HepG2 (cell line): ENCODE results near the gene BPI. TPM values are rescaled to one million over a fixed set of nuclear protein-coding genes. Genes with fewer than 3 reads are reported as not detected.

ENCODE experiments used
- ATF2 ChIP-seq: sonication (generic); formaldehyde crosslinking; IDR thresholded peaks from 2 replicates; pipeline ENCODE4 v1.4.0; 2020; ENCODE audit warnings: missing genetic modification reagents
- ELF1 ChIP-seq: sonication (generic); formaldehyde crosslinking; IDR thresholded peaks from 2 replicates; pipeline ENCODE4 v1.4.0; 2020; ENCODE audit warnings: missing genetic modification reagents
- FOXC1 ChIP-seq: sonication (generic); formaldehyde crosslinking; IDR thresholded peaks from 2 replicates; pipeline ENCODE4 v1.8.0; 2022; ENCODE audit warnings: mild to moderate bottlenecking, missing genetic modification reagents, borderline replicate concordance
- FOXK1 ChIP-seq: sonication (generic); formaldehyde crosslinking; IDR thresholded peaks from 2 replicates; pipeline ENCODE4 v1.4.0; 2020; ENCODE audit warnings: low read depth, missing genetic modification reagents, borderline replicate concordance
- HBP1 ChIP-seq: IDR thresholded peaks from 2 replicates; pipeline ENCODE4 v1.6.1; 2016; ENCODE audit warnings: low read depth, control low read depth
- IKZF4 ChIP-seq: sonication (generic); formaldehyde crosslinking; IDR thresholded peaks from 2 replicates; pipeline ENCODE4 v1.5.1; 2020; ENCODE audit warnings: borderline replicate concordance, mild to moderate bottlenecking, low read depth, missing genetic modification reagents; ENCODE audit errors: not compliant biosample characterization
- ISL2 ChIP-seq: sonication (generic); formaldehyde crosslinking; IDR thresholded peaks from 2 replicates; pipeline ENCODE4 v1.5.0; 2020; ENCODE audit warnings: missing genetic modification reagents
- MED8 ChIP-seq: sonication (generic); formaldehyde crosslinking; IDR thresholded peaks from 2 replicates; pipeline ENCODE4 v1.8.1; 2023; ENCODE audit warnings: mild to moderate bottlenecking, missing genetic modification reagents; ENCODE audit not compliant: insufficient replicate concordance
- MNT ChIP-seq: fragments of 450-650 bp; IDR thresholded peaks from 2 replicates; pipeline ENCODE4 v1.6.1; 2016
- NFAT5 ChIP-seq: sonication (generic); formaldehyde crosslinking; IDR thresholded peaks from 2 replicates; pipeline ENCODE4 v1.4.0; 2020; ENCODE audit warnings: missing genetic modification reagents
- NFYB ChIP-seq: sonication (generic); formaldehyde crosslinking; IDR thresholded peaks from 2 replicates; pipeline ENCODE4 v1.4.0; 2020; ENCODE audit warnings: missing genetic modification reagents
- RFXAP ChIP-seq: sonication (generic); formaldehyde crosslinking; IDR thresholded peaks from 2 replicates; pipeline ENCODE4 v1.4.0; 2020; ENCODE audit warnings: missing genetic modification reagents, borderline replicate concordance
- ZBED4 ChIP-seq: sonication (generic); formaldehyde crosslinking; IDR thresholded peaks from 2 replicates; pipeline ENCODE4 v1.4.0; 2020; ENCODE audit warnings: missing genetic modification reagents, borderline replicate concordance
- ZNF33B ChIP-seq: sonication (generic); formaldehyde crosslinking; IDR thresholded peaks from 2 replicates; pipeline ENCODE4 v1.5.1; 2020; ENCODE audit warnings: mild to moderate bottlenecking, missing genetic modification reagents
- ZNF775 ChIP-seq: sonication (generic); formaldehyde crosslinking; IDR thresholded peaks from 2 replicates; pipeline ENCODE4 v1.4.0; 2020; ENCODE audit warnings: missing genetic modification reagents, mild to moderate bottlenecking, moderate library complexity, borderline replicate concordance
- polyA plus RNA-seq, 8 experiments: library from polyadenylated mRNA; depleted of rRNA in 3 of 8; stranded (reverse) in 7 of 8; unstranded in 1 of 8; fragments of >200 nt; fragmentation: Illumina TruSeq in 4 of 8; extraction: Trizol in 4 of 8; gene quantifications; 2 replicates each; pipeline versions ENCODE4 v1.2.1 to v1.2.3, GENCODE V29; 2011 to 2016; ENCODE audit warnings: low read depth in 4 of 8, missing spikeins in 1 of 8, mixed read lengths in 1 of 8; ENCODE audit not compliant: insufficient read depth in 1 of 8
- total RNA-seq, 5 experiments: library from RNA; depleted of rRNA; stranded (reverse); fragments of >200 nt; fragmentation: Illumina TruSeq; extraction: Trizol; gene quantifications; 2 replicates each; pipeline ENCODE4 v1.2.3, GENCODE V29; 2016; ENCODE audit warnings: low read depth in 1 of 5

Gene BPI
- total and polyA plus RNA-seq, 2 of the 13 experiments (the other 11 are each of a cell fraction or from before 2014, with no cell fraction given), result not detected

- TF ChIP-seq NFAT5 (CRISPR knock-in tag) (no peak), RFXAP (CRISPR knock-in tag) (0 out of 2 replicates have a peak, but pooled peaks have one; percentile 22), FOXC1 (CRISPR knock-in tag) (no peak), HBP1 (CRISPR knock-in tag) (no peak), ATF2 (0 out of 2 replicates have a peak, but pooled peaks have one; percentile 30), FOXK1 (CRISPR knock-in tag) (no peak), ISL2 (CRISPR knock-in tag) (no peak), ZNF775 (CRISPR knock-in tag) (no peak), MED8 (CRISPR knock-in tag) (no peak), NFYB (CRISPR knock-in tag) (no peak), ZBED4 (CRISPR knock-in tag) (no peak), IKZF4 (CRISPR knock-in tag) (no peak), MNT (no peak), ELF1 (CRISPR knock-in tag) (no peak), ZNF33B (CRISPR knock-in tag) (no peak)
These were observed 33.7 kb downstream of the BPI start (continued) for GRCh38 chr20:38337561-38338140.
